H9 (cell line): ENCODE data around the gene C6orf136. TPM values are rescaled to one million over a fixed set of nuclear protein-coding genes. Genes with fewer than 3 reads are reported as not detected.

Source experiments
- DNase-seq: peaks from one replicate; pipeline ENCODE4 v3.0.0-alpha.2; 2017
- H2AFZ ChIP-seq: one replicate; pipeline ENCODE4 v1.6.1; 2013; ENCODE audit warnings: mild to moderate bottlenecking, low read length, control low read depth, moderate library complexity
- H2AK5ac ChIP-seq: 2 replicates; pipeline ENCODE4 v1.6.1; 2013; ENCODE audit warnings: low read length, control low read depth, mixed read lengths; ENCODE audit not compliant: insufficient read length
- H2BK120ac ChIP-seq: one replicate; pipeline ENCODE4 v1.6.1; 2013; ENCODE audit warnings: low read depth, mild to moderate bottlenecking, low read length, control low read depth, inconsistent platforms; ENCODE audit not compliant: poor library complexity, severe bottlenecking
- H2BK12ac ChIP-seq: 2 replicates; pipeline ENCODE4 v1.6.1; 2013; ENCODE audit warnings: low read length, control low read depth, mixed read lengths, low read depth; ENCODE audit not compliant: insufficient read length
- H2BK15ac ChIP-seq: 2 replicates; pipeline ENCODE4 v1.6.1; 2013; ENCODE audit warnings: low read depth, low read length, control low read depth
- H2BK20ac ChIP-seq: one replicate; pipeline ENCODE4 v1.6.1; 2013; ENCODE audit warnings: low read depth, mild to moderate bottlenecking, low read length, control low read depth, inconsistent platforms; ENCODE audit not compliant: poor library complexity, severe bottlenecking
- H2BK5ac ChIP-seq: 2 replicates; pipeline ENCODE4 v1.6.1; 2013; ENCODE audit warnings: low read length, control low read depth, mixed read lengths; ENCODE audit not compliant: insufficient read length
- H3K14ac ChIP-seq: 2 replicates; pipeline ENCODE4 v1.6.1; 2013; ENCODE audit warnings: low read length, control low read depth; ENCODE audit not compliant: insufficient read depth
- H3K18ac ChIP-seq: 2 replicates; pipeline ENCODE4 v1.6.1; 2013; ENCODE audit warnings: low read depth, mild to moderate bottlenecking, mixed read lengths, low read length, control low read depth; ENCODE audit not compliant: insufficient read length
- H3K23ac ChIP-seq: 2 replicates; pipeline ENCODE4 v1.6.1; 2013; ENCODE audit warnings: low read length, control low read depth, mixed read lengths, low read depth; ENCODE audit not compliant: insufficient read length
- H3K23me2 ChIP-seq: 2 replicates; pipeline ENCODE4 v1.6.1; 2013; ENCODE audit warnings: low read depth, mild to moderate bottlenecking, mixed read lengths, low read length, control low read depth; ENCODE audit not compliant: insufficient read length, poor library complexity, severe bottlenecking
- H3K27ac ChIP-seq: 2 replicates; pipeline ENCODE4 v1.5.1; 2013; ENCODE audit warnings: low read length, control low read depth, mixed read lengths, low read depth; ENCODE audit not compliant: insufficient read length
- H3K27me3 ChIP-seq: 2 replicates; pipeline ENCODE4 v1.6.1; 2013; ENCODE audit warnings: low read length, control low read depth, inconsistent platforms; ENCODE audit not compliant: insufficient read depth
- H3K4ac ChIP-seq: 2 replicates; pipeline ENCODE4 v1.6.1; 2013; ENCODE audit warnings: low read depth, mild to moderate bottlenecking, control low read depth, inconsistent platforms, low read length, moderate library complexity
- H3K4me1 ChIP-seq: 2 replicates; pipeline ENCODE4 v1.6.1; 2013; ENCODE audit warnings: low read length, control low read depth, inconsistent platforms; ENCODE audit not compliant: insufficient read depth
- H3K4me2 ChIP-seq: 2 replicates; pipeline ENCODE4 v1.6.1; 2013; ENCODE audit warnings: low read length, control low read depth, mixed read lengths; ENCODE audit not compliant: insufficient read length, insufficient read depth
- H3K56ac ChIP-seq: 2 replicates; pipeline ENCODE4 v1.6.1; 2013; ENCODE audit warnings: low read depth, mild to moderate bottlenecking, mixed read lengths, low read length, control low read depth; ENCODE audit not compliant: insufficient read length
- H3K79me1 ChIP-seq: 2 replicates; pipeline ENCODE4 v1.6.1; 2013; ENCODE audit warnings: low read depth, mild to moderate bottlenecking, moderate library complexity, low read length, control low read depth, inconsistent platforms; ENCODE audit not compliant: insufficient read depth, poor library complexity, severe bottlenecking
- H3K79me2 ChIP-seq: 2 replicates; pipeline ENCODE4 v1.6.1; 2013; ENCODE audit warnings: low read length, control low read depth, inconsistent platforms; ENCODE audit not compliant: insufficient read depth
- H3K9ac ChIP-seq: 2 replicates; pipeline ENCODE4 v1.6.1; 2013; ENCODE audit warnings: low read length, control low read depth, mixed read lengths; ENCODE audit not compliant: insufficient read length; ENCODE audit errors: extremely low read depth
- H3K9me3 ChIP-seq: one replicate; pipeline ENCODE4 v1.6.1; 2013; ENCODE audit warnings: low read depth, low read length, inconsistent platforms; ENCODE audit not compliant: control insufficient read depth
- H3T11ph ChIP-seq: one replicate; pipeline ENCODE4 v1.6.1; 2013; ENCODE audit warnings: mild to moderate bottlenecking, low read length, control low read depth, inconsistent platforms
- H4K20me1 ChIP-seq: one replicate; pipeline ENCODE4 v1.6.1; 2013; ENCODE audit not compliant: control insufficient read depth, insufficient read length, insufficient read depth
- H4K5ac ChIP-seq: 2 replicates; pipeline ENCODE4 v1.6.1; 2013; ENCODE audit warnings: low read depth, mild to moderate bottlenecking, mixed read lengths, low read length, control low read depth; ENCODE audit not compliant: insufficient read length
- H4K8ac ChIP-seq: replicated peaks from 2 replicates; pipeline ENCODE4 v1.6.1; 2013; ENCODE audit warnings: low read length, control low read depth, mixed read lengths, low read depth; ENCODE audit not compliant: insufficient read length
- H4K91ac ChIP-seq: 2 replicates; pipeline ENCODE4 v1.6.1; 2013; ENCODE audit warnings: low read depth, mild to moderate bottlenecking, moderate library complexity, mixed read lengths, low read length, control low read depth; ENCODE audit not compliant: insufficient read length
- H3K27ac Mint-ChIP-seq, 3 experiments: 2 replicates in 2 of 3; 3 replicates in 1 of 3; pipeline ENCODE4 v1.8.0; 2020 to 2021; ENCODE audit warnings: mixed read lengths in 3 of 3, mild to moderate bottlenecking in 1 of 3, moderate library complexity in 1 of 3
- H3K27me3 Mint-ChIP-seq: 2 replicates; pipeline ENCODE4 v1.8.0; 2021; ENCODE audit warnings: low read depth, mild to moderate bottlenecking, moderate library complexity, mixed read lengths
- H3K36me3 Mint-ChIP-seq, 3 experiments: 2 replicates in 2 of 3; 3 replicates in 1 of 3; pipeline ENCODE4 v1.8.0; 2020 to 2021; ENCODE audit warnings: low read depth in 3 of 3, mixed read lengths in 3 of 3; ENCODE audit not compliant: insufficient read depth in 1 of 3
- H3K4me1 Mint-ChIP-seq, 2 experiments: 2 replicates each; pipeline ENCODE4 v1.8.0; 2020; ENCODE audit warnings: mixed read lengths in 2 of 2
- H3K4me3 Mint-ChIP-seq, 2 experiments: 2 replicates in 1 of 2; 3 replicates in 1 of 2; pipeline ENCODE4 v1.8.0; 2020 to 2021; ENCODE audit warnings: mild to moderate bottlenecking in 2 of 2, mixed read lengths in 2 of 2, moderate library complexity in 1 of 2
- H3K9me3 Mint-ChIP-seq, 2 experiments: 2 replicates in 1 of 2; 3 replicates in 1 of 2; pipeline ENCODE4 v1.8.0; 2020; ENCODE audit warnings: mild to moderate bottlenecking in 2 of 2, mixed read lengths in 2 of 2, moderate library complexity in 1 of 2
- CTCF ChIP-seq: fragments of 200-600 bp; sonication (generic); conservative IDR thresholded peaks from 3 replicates; pipeline ENCODE4 v1.8.0; 2021; ENCODE audit warnings: antibody characterized with exemption, mild to moderate bottlenecking
- WGBS: extraction: QIAGEN DNeasy Blood & Tissue Kit; methylation state at CpG from one replicate; pipeline ENCODE4 v1.1.7; 2013; ENCODE audit warnings: missing lambda C conversion rate, low lambda C conversion rate, mixed read lengths; ENCODE audit not compliant: insufficient read length; ENCODE audit errors: extremely low coverage; 5-methylcytosine and 5-hydroxymethylcytosine counted together
- total RNA-seq: library from RNA; stranded (reverse); gene quantifications from 2 replicates; pipeline ENCODE4 v1.2.1, GENCODE V29; 2021

C6orf136 gene
- total RNA-seq, 1 experiment from 2014 or later: 22.2 TPM

- DNase-seq: peak; percentile 84
- Histone ChIP-seq H3K27me3 (no peaks in the 10 kb centered on the region), H3K4me2 (peak within 1 kb of the TSS; percentile 89), H3T11ph (no peak within 1 kb of the TSS), H3K79me1 (no peaks in the 10 kb centered on the region), H3K4ac (no peak within 1 kb of the TSS), H3K14ac (no peak within 1 kb of the TSS), H2BK20ac (no peak within 1 kb of the TSS), H3K23ac (no peak within 1 kb of the TSS), H4K5ac (no peak within 1 kb of the TSS), H4K20me1 (no peaks in the 10 kb centered on the region), H3K27ac (no peak within 1 kb of the TSS), H3K9ac (peak within 1 kb of the TSS; percentile 54), H3K23me2 (peaks cover 28% of the 10 kb centered on the region), H2BK15ac (no peak within 1 kb of the TSS), H3K56ac (no peak within 1 kb of the TSS), H2BK12ac (no peak within 1 kb of the TSS), H3K18ac (no peak within 1 kb of the TSS), H3K9me3 (no peaks in the 10 kb centered on the region), H4K91ac (no peak within 1 kb of the TSS), H2AFZ (no peak within 1 kb of the TSS), H3K79me2 (peaks cover 2% of the 10 kb centered on the region; the same call in 1 of the 2 replicates), H2BK5ac (no peak within 1 kb of the TSS), H2AK5ac (no peak within 1 kb of the TSS), H4K8ac (no peak within 1 kb of the TSS), H2BK120ac (no peak within 1 kb of the TSS), H3K4me1 (peaks cover 3% of the 10 kb centered on the region; the same call in 1 of the 2 replicates)
- no peak for TF ChIP-seq CTCF
- Mint-ChIP-seq H3K4me3 (peak within 1 kb of the TSS; percentile 88 to 90), H3K9me3 (no peaks in the 10 kb centered on the region), H3K4me1 (peaks cover 40 to 42% of the 10 kb centered on the region in 2 experiments), H3K36me3 (peaks cover 4 to 13% (median 8%) of the 10 kb centered on the region in 3 experiments; a peak in 5 of 7 replicates), H3K27me3 (peaks cover 3% of the 10 kb centered on the region; the same call in 1 of the 2 replicates), H3K27ac (peak within 1 kb of the TSS; percentile 77 to 90 (median 88))
- WGBS: no CpG with 5 or more reads among the region's 40 CpGs
Observed at GRCh38 chr6:30690403-30691207, 43.7 kb downstream of the C6orf136 start, which contains the start of gene NRM. NRM (minus strand) TSS chr6:30690984; CDS start chr6:30690974, 10 bp downstream.
